H1 (cell line): ENCODE results near the gene RTP1. TPM values are rescaled to one million over a fixed set of nuclear protein-coding genes. Genes with fewer than 3 reads are reported as not detected.

Source experiments
- CTCF ChIA-PET: fragments of 300-600 bp; sonication (Branson Sonifier 250); formaldehyde crosslinking; loops from one replicate; lab custom pipeline; 2021; ENCODE audit not compliant: partially characterized antibody; lab: Charles Lee
- POLR2A ChIA-PET: fragments of 300-600 bp; sonication (Branson Sonifier 250); formaldehyde crosslinking; loops from one replicate; lab custom pipeline; 2021; ENCODE audit warnings: inconsistent platforms; ENCODE audit not compliant: partially characterized antibody; lab: Charles Lee
- DNase-seq, 2 experiments: peaks; one replicate each; pipeline versions ENCODE4 v3.0.0 to v3.0.0-alpha.2; 2010 to 2022; ENCODE audit warnings: low spot score in 2 of 2, low read depth in 1 of 2, mixed read lengths in 1 of 2
- FAIRE-seq: peaks from 2 replicates; lab custom pipeline; 2011; peaks lifted over from hg19 to GRCh38; lab: Jason Lieb, UNC
- H2AFZ ChIP-seq: 2 replicates; pipeline ENCODE4 v1.8.1; 2012; ENCODE audit warnings: low read length, inconsistent platforms
- H2AK5ac ChIP-seq: 2 replicates; pipeline ENCODE4 v1.6.1; 2013; ENCODE audit warnings: low read depth, low read length
- H2BK120ac ChIP-seq: replicated peaks from 2 replicates; pipeline ENCODE3; 2013; ENCODE audit warnings: low read depth, low read length, inconsistent platforms
- H2BK12ac ChIP-seq: 2 replicates; pipeline ENCODE4 v1.6.1; 2013; ENCODE audit warnings: low read depth, low read length
- H2BK15ac ChIP-seq: 2 replicates; pipeline ENCODE4 v1.6.1; 2013; ENCODE audit warnings: low read length
- H2BK20ac ChIP-seq: 2 replicates; pipeline ENCODE4 v1.6.1; 2013; ENCODE audit warnings: low read length
- H2BK5ac ChIP-seq: 2 replicates; pipeline ENCODE4 v1.6.1; 2013; ENCODE audit warnings: low read depth, low read length
- H3K14ac ChIP-seq: 2 replicates; pipeline ENCODE4 v1.6.1; 2013; ENCODE audit warnings: inconsistent platforms; ENCODE audit not compliant: insufficient read length
- H3K18ac ChIP-seq: 2 replicates; pipeline ENCODE4 v1.6.1; 2013; ENCODE audit warnings: low read length; ENCODE audit errors: extremely low read depth
- H3K23ac ChIP-seq: 2 replicates; pipeline ENCODE4 v1.6.1; 2013; ENCODE audit warnings: inconsistent platforms; ENCODE audit not compliant: insufficient read length
- H3K23me2 ChIP-seq: 2 replicates; pipeline ENCODE4 v1.6.1; 2013; ENCODE audit warnings: low read depth, low read length
- H3K27ac ChIP-seq: 2 replicates; pipeline ENCODE4 v1.6.1; 2011; ENCODE audit warnings: low read depth, low read length, inconsistent platforms
- H3K27me3 ChIP-seq, 4 experiments: replicated peaks in 1 of 4; 1 replicate in 1 of 4; 2 replicates in 3 of 4; pipeline versions ENCODE4 v1.6.1 to v1.8.1; 2011 to 2013; ENCODE audit warnings: low read length in 3 of 4, mild to moderate bottlenecking in 3 of 4, inconsistent platforms in 2 of 4, mixed read lengths in 2 of 4, moderate library complexity in 1 of 4; ENCODE audit not compliant: control insufficient read depth in 3 of 4, insufficient read depth in 3 of 4; ENCODE audit errors: extremely low read depth in 1 of 4
- H3K36me3 ChIP-seq, 4 experiments: 2 replicates each; pipeline versions ENCODE4 v1.6.1 to v1.8.1; 2011 to 2013; ENCODE audit warnings: mild to moderate bottlenecking in 4 of 4, low read length in 3 of 4, moderate library complexity in 2 of 4, control low read depth in 1 of 4, inconsistent platforms in 1 of 4; ENCODE audit not compliant: insufficient read depth in 4 of 4, control insufficient read depth in 2 of 4
- H3K4ac ChIP-seq: replicated peaks from 2 replicates; pipeline ENCODE3; 2013; ENCODE audit warnings: low read length, low read depth, mixed read lengths, inconsistent platforms; ENCODE audit not compliant: insufficient read length
- H3K4me1 ChIP-seq, 4 experiments: replicated peaks in 1 of 4; 1 replicate in 1 of 4; 2 replicates in 3 of 4; pipeline versions ENCODE4 v1.6.1 to v1.8.1; 2011 to 2013; ENCODE audit warnings: low read length in 3 of 4, inconsistent platforms in 2 of 4, mixed read lengths in 1 of 4; ENCODE audit not compliant: insufficient read depth in 4 of 4, control insufficient read depth in 3 of 4
- H3K4me2 ChIP-seq, 2 experiments: 2 replicates each; pipeline versions ENCODE4 v1.6.1 to v1.8.1; 2011 to 2013; ENCODE audit warnings: low read depth in 2 of 2, low read length in 2 of 2, control low read depth in 1 of 2, inconsistent platforms in 1 of 2, mild to moderate bottlenecking in 1 of 2; ENCODE audit not compliant: insufficient read depth in 1 of 2
- H3K4me3 ChIP-seq, 4 experiments: fragments of 200-600, 300-600 bp in 1 of 4; sonication (generic), shearing (Covaris generic), sonication (Bioruptor Twin) in 1 of 4; 2 replicates each; pipeline versions ENCODE4 v1.5.1 to v1.8.1; 2011 to 2016; ENCODE audit warnings: low read length in 4 of 4, low read depth in 3 of 4, control low read depth in 2 of 4, inconsistent platforms in 2 of 4, mild to moderate bottlenecking in 2 of 4, mixed read lengths in 1 of 4, moderate library complexity in 1 of 4; ENCODE audit not compliant: insufficient read depth in 2 of 4; ENCODE audit errors: extremely low read depth in 1 of 4
- H3K56ac ChIP-seq: replicated peaks from 2 replicates; pipeline ENCODE3; 2013; ENCODE audit warnings: low read depth, mild to moderate bottlenecking, mixed read lengths, low read length, inconsistent platforms; ENCODE audit not compliant: insufficient read length
- H3K79me1 ChIP-seq: 2 replicates; pipeline ENCODE4 v1.6.1; 2013; ENCODE audit warnings: low read depth, low read length, control low read depth
- H3K79me2 ChIP-seq, 2 experiments: 2 replicates each; pipeline versions ENCODE4 v1.6.1 to v1.8.1; 2012 to 2013; ENCODE audit warnings: low read length in 2 of 2, mild to moderate bottlenecking in 2 of 2, inconsistent platforms in 1 of 2; ENCODE audit not compliant: insufficient read depth in 2 of 2, control insufficient read depth in 1 of 2
- H3K9ac ChIP-seq, 4 experiments: replicated peaks in 1 of 4; 1 replicate in 1 of 4; 2 replicates in 3 of 4; pipeline versions ENCODE4 v1.6.1 to v1.8.1; 2011 to 2013; ENCODE audit warnings: low read depth in 3 of 4, low read length in 3 of 4, control low read depth in 2 of 4, mild to moderate bottlenecking in 2 of 4, moderate library complexity in 2 of 4, inconsistent platforms in 1 of 4; ENCODE audit errors: extremely low read depth in 1 of 4
- H3K9me3 ChIP-seq, 2 experiments: 2 replicates each; pipeline versions ENCODE4 v1.6.1 to v1.8.1; 2012 to 2013; ENCODE audit warnings: mild to moderate bottlenecking in 2 of 2, moderate library complexity in 2 of 2, control low read depth in 1 of 2, inconsistent platforms in 1 of 2, low read depth in 1 of 2, low read length in 1 of 2, mixed read lengths in 1 of 2; ENCODE audit not compliant: insufficient read depth in 2 of 2
- H4K20me1 ChIP-seq, 2 experiments: replicated peaks in 1 of 2; 2 replicates each; pipeline versions ENCODE3 to v1.8.1; 2011 to 2013; ENCODE audit warnings: inconsistent platforms in 2 of 2, low read length in 2 of 2, mild to moderate bottlenecking in 1 of 2; ENCODE audit not compliant: insufficient read depth in 2 of 2, control insufficient read depth in 1 of 2
- H4K5ac ChIP-seq: 2 replicates; pipeline ENCODE4 v1.6.1; 2013; ENCODE audit warnings: low read length, low read depth, mixed read lengths, inconsistent platforms; ENCODE audit not compliant: insufficient read length
- H4K8ac ChIP-seq: 2 replicates; pipeline ENCODE4 v1.8.0; 2013; ENCODE audit warnings: mild to moderate bottlenecking, moderate library complexity, low read length, inconsistent platforms; ENCODE audit not compliant: insufficient read depth; ENCODE audit errors: extremely low read depth
- H4K91ac ChIP-seq: replicated peaks from 2 replicates; pipeline ENCODE3; 2013; ENCODE audit warnings: low read length, mixed read lengths, inconsistent platforms; ENCODE audit not compliant: insufficient read length
- CBX8 ChIP-seq: fragments of 300-800, 300-1000 bp; sonication (generic); IDR thresholded peaks from 2 replicates; pipeline ENCODE4 v1.7.1; 2016; ENCODE audit warnings: low read depth, low read length, borderline replicate concordance
- CHD1 ChIP-seq: IDR thresholded peaks from 2 replicates; pipeline ENCODE4 v1.6.1; 2012; ENCODE audit warnings: low read depth, low read length, improper control_type of control experiment
- FOSL1 ChIP-seq: IDR thresholded peaks from 2 replicates; pipeline ENCODE4 v1.6.1; 2011; ENCODE audit warnings: mild to moderate bottlenecking, low read depth, low read length, moderate library complexity; ENCODE audit not compliant: insufficient read depth
- PHF8 ChIP-seq: fragments of 200-600 bp; sonication (generic); conservative IDR thresholded peaks from 2 replicates; pipeline ENCODE4 v1.7.1; 2012; ENCODE audit warnings: low read depth, mild to moderate bottlenecking, inconsistent platforms, low read length, moderate library complexity
- RFX5 ChIP-seq: IDR thresholded peaks from 2 replicates; pipeline ENCODE4 v1.6.1; 2011; ENCODE audit warnings: low read depth, low read length, improper control_type of control experiment, borderline replicate concordance
- RXRA ChIP-seq: IDR thresholded peaks from 2 replicates; pipeline ENCODE4 v1.6.1; 2011; ENCODE audit warnings: low read depth, mild to moderate bottlenecking, low read length, moderate library complexity; ENCODE audit not compliant: insufficient read depth
- SUZ12 ChIP-seq: fragments of 200-600 bp; sonication (generic); IDR thresholded peaks from 2 replicates; pipeline ENCODE4 v1.6.1; 2012; ENCODE audit warnings: mild to moderate bottlenecking, inconsistent platforms, low read length, moderate library complexity, mixed read lengths
- TEAD4 ChIP-seq: IDR thresholded peaks from 2 replicates; pipeline ENCODE4 v1.6.1; 2012; ENCODE audit warnings: low read depth, low read length, inconsistent platforms, mixed read lengths
- USF2 ChIP-seq: IDR thresholded peaks from 2 replicates; pipeline ENCODE4 v1.6.1; 2011; ENCODE audit warnings: low read length, improper control_type of control experiment
- WGBS, 2 experiments: shearing (Covaris generic) in 1 of 2; methylation state at CpG; one replicate each; pipeline versions ENCODE4 v1.1.6 to v1.1.7; 2013 to 2015; ENCODE audit warnings: low lambda C conversion rate in 2 of 2, mixed read lengths in 2 of 2, inconsistent platforms in 1 of 2, low coverage in 1 of 2, missing lambda C conversion rate in 1 of 2; ENCODE audit not compliant: insufficient replicate concordance in 2 of 2, insufficient coverage in 1 of 2, insufficient read length in 1 of 2; ENCODE audit errors: extremely low coverage in 1 of 2, missing lambda C conversion rate in 1 of 2; 5-methylcytosine and 5-hydroxymethylcytosine counted together
- polyA plus RNA-seq, 7 experiments: library from polyadenylated mRNA; depleted of rRNA in 3 of 7; stranded (reverse) in 5 of 7; unstranded in 2 of 7; fragments of >200 nt in 5 of 7; fragments of 200-250 nt in 2 of 7; gene quantifications; 1 replicate in 5 of 7; 2 replicates in 1 of 7; 4 replicates in 1 of 7; pipeline versions ENCODE4 v1.2.1 to v1.2.3, GENCODE V29; 2011 to 2013; ENCODE audit warnings: missing spikeins in 2 of 7, mixed read lengths in 2 of 7
- total RNA-seq: library from RNA; stranded (reverse); fragmentation: NEBNext Ultra II Directional; extraction: Animal tissue kit (Norgen Biotek cat#: 25700); gene quantifications from 2 replicates; pipeline ENCODE4 v1.2.1, GENCODE V29; 2021
- TF ChIP-seq, protein P1 (sequence below): IDR thresholded peaks from 2 replicates; pipeline ENCODE4 v1.6.1; 2012; ENCODE audit warnings: inconsistent platforms

Gene RTP1
- total and polyA plus RNA-seq, 2 of the 8 experiments (the other 6 are each of a cell fraction or from before 2014, with no cell fraction given), result 2.9 to 3.0 TPM

GRCh38 chr3:187211532-187212195 is 14.4 kb downstream of the RTP1 start:
- Histone ChIP-seq H2BK12ac (peak overlapping the region; percentile 28; the same call in 1 of the 2 replicates), H3K79me1 (no peaks in the 10 kb centered on the region), H4K91ac (peak overlapping the region; percentile 2), H3K14ac (no peak overlapping the region), H3K36me3 (peaks cover 0 to 8% (median 2%) of the 10 kb centered on the region in 4 experiments; a peak in 2 of 8 replicates), H3K23ac (no peak overlapping the region), H4K20me1 (no peaks in the 10 kb centered on the region), H2AK5ac (0 out of 2 replicates have a peak overlapping the region, but pooled peaks have one; percentile 20), H2AFZ (no peak overlapping the region), H3K23me2 (no peaks in the 10 kb centered on the region), H2BK120ac (no peak overlapping the region), H2BK20ac (peak overlapping the region; percentile 88; the same call in 1 of the 2 replicates), H3K56ac (no peak overlapping the region), H3K4me1 (peaks cover 3 to 14% (median 7%) of the 10 kb centered on the region in 4 experiments; a peak in 4 of 7 replicates), H3K18ac (no peak overlapping the region), H3K4me2 (no peak overlapping the region), H3K4ac (no peak overlapping the region), H3K9ac (no peak overlapping the region), H3K27ac (no peak overlapping the region), H4K8ac (no peak overlapping the region), H4K5ac (no peak overlapping the region), H3K27me3 (no peaks in the 10 kb centered on the region), H3K9me3 (peaks cover 14 to 16% of the 10 kb centered on the region in 2 experiments), H2BK15ac (no peak overlapping the region), H2BK5ac (no peak overlapping the region; the same call in 1 of the 2 replicates), H3K4me3 (no peak overlapping the region), H3K79me2 (no peaks in the 10 kb centered on the region)
- 90% methylated on average over 3 of the region's 3 CpGs; no CpG with 5 or more reads in 1 of the 2 experiments for WGBS, 2 experiments
- FAIRE-seq (no peak), DNase-seq (no peak)
- POLR2A ChIA-PET, result interaction anchor here (2.0 to 2.1 kb wide), 3 partner anchors 9 to 37 kb away, joined by 5 to 10 read pairs (median 6); no protein-coding TSS in a partner anchor
- TF ChIP-seq TEAD4 (no peak), PHF8 (no peak), SUZ12 (no peak), USF2 (no peak), CHD1 (no peak), FOSL1 (no peak), CBX8 (no peak), RXRA (no peak), RFX5 (no peak)
- TF ChIP-seq, protein P1, sequence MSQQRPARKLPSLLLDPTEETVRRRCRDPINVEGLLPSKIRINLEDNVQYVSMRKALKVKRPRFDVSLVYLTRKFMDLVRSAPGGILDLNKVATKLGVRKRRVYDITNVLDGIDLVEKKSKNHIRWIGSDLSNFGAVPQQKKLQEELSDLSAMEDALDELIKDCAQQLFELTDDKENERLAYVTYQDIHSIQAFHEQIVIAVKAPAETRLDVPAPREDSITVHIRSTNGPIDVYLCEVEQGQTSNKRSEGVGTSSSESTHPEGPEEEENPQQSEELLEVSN, result no peak
- CTCF ChIA-PET, result interaction anchor here (1.0 to 2.8 kb wide), 8 partner anchors 8 to 468 kb away, joined by 3 to 23 read pairs (median 4); no protein-coding TSS in a partner anchor
